Psoas muscle (tissue), 8 donors: ENCODE results near the gene DIAPH3. TPM values are rescaled to one million over a fixed set of nuclear protein-coding genes. Genes with fewer than 3 reads are reported as not detected.

ENCODE experiments used
- ATAC-seq, 4 donors: fragments of 200-7000 bp; cut with Tn5 transposase; one replicate each; pipeline ENCODE4 v1.9.1; 2020; ENCODE audit warnings: moderate library complexity in 3 of 4, mild to moderate bottlenecking in 2 of 4
- DNase-seq, 2 donors: peaks; one replicate each; pipeline ENCODE4 v3.0.0-alpha.2; 2020
- H3K27ac ChIP-seq: fragments of 200-600 bp; one replicate; pipeline ENCODE4 v1.8.0; 2022
- H3K27me3 ChIP-seq, 3 donors: fragments of 200-600 bp in 1 of 3; one replicate each; pipeline versions ENCODE4 v1.6.1 to v1.8.0; 2013 to 2022; ENCODE audit warnings: low read length in 2 of 3, mild to moderate bottlenecking in 2 of 3, moderate library complexity in 1 of 3; ENCODE audit not compliant: insufficient read depth in 3 of 3
- H3K36me3 ChIP-seq, 2 donors: fragments of 200-600 bp in 1 of 2; one replicate each; pipeline versions ENCODE4 v1.6.1 to v1.8.0; 2013 to 2022; ENCODE audit warnings: low read depth in 1 of 2, mild to moderate bottlenecking in 1 of 2, moderate library complexity in 1 of 2; ENCODE audit not compliant: insufficient read depth in 1 of 2
- H3K4me1 ChIP-seq: fragments of 200-600 bp; one replicate; pipeline ENCODE4 v1.8.0; 2022
- H3K4me3 ChIP-seq: fragments of 200-600 bp; one replicate; pipeline ENCODE4 v1.8.0; 2022; ENCODE audit warnings: mild to moderate bottlenecking
- H3K9me3 ChIP-seq: fragments of 200-600 bp; one replicate; pipeline ENCODE4 v1.8.0; 2022
- CTCF ChIP-seq: fragments of 200-600 bp; IDR thresholded peaks from one replicate; pipeline ENCODE4 v1.8.0; 2022; ENCODE audit warnings: antibody characterized with exemption
- WGBS, 3 donors: extraction: QIAGEN DNeasy Blood & Tissue Kit; methylation state at CpG; one replicate each; pipeline versions ENCODE4 v1.1.6 to v1.1.7; 2013; 5-methylcytosine and 5-hydroxymethylcytosine counted together
- intact Hi-C, 2 donors: fragments of 100-400 bp; cut with DNase I; formaldehyde crosslinking; loops; one replicate each; pipeline versions ENCODE4 v1.11.0 to v1.14.2; 2022
- polyA plus RNA-seq, 3 donors: library from polyadenylated mRNA; stranded (reverse); fragments of 200-250 nt; gene quantifications; one replicate each; pipeline ENCODE4 v1.2.3, GENCODE V29; 2013
- total RNA-seq, 4 donors: library from RNA; stranded (reverse); fragmentation: NEBNext Ultra II Directional in 2 of 4; extraction: Animal tissue kit (Norgen Biotek cat#: 25700) in 2 of 4; gene quantifications; one replicate each; pipeline versions ENCODE4 v1.2.1 to v1.2.4, GENCODE V29; 2021 to 2023
- donor health status: healthy with polysubstance abuse.
- donor health status: DM: no; HTN: no; CAD: no; lungs with moderate emphysema.
- donor health status: Bipolar disorder and iron deficiency.
- donor health status: healthy.
- donor health status: DM: yes; HTN: yes; CAD: no.
- donor health status: DM: no; HTN: no; CAD: no.
- donor health status: DM: no; HTN: no; CAD: no.
- donor health status: DM: yes; HTN: yes; CAD: no.

Gene DIAPH3
- total and polyA plus RNA-seq, 7 donors: 0.03 to 0.10 (median 0.08) TPM; not detected in 4

- DNase-seq (no peak), ATAC-seq (no peak)
- 94 to 99% (median 95%) methylated on average over 1 of the region's 1 CpG for WGBS, 3 donors
- H3K27ac ChIP-seq: no peak overlapping the region
- H3K27me3 ChIP-seq: no peaks in the 10 kb centered on the region
- H3K4me3 ChIP-seq: no peak overlapping the region
- intact Hi-C loops: no loop called here
- H3K36me3 ChIP-seq: no peaks in the 10 kb centered on the region
- H3K9me3 ChIP-seq: no peaks in the 10 kb centered on the region
- H3K4me1 ChIP-seq: no peaks in the 10 kb centered on the region
- TF ChIP-seq CTCF: no peak
Observed at GRCh38 chr13:60080850-60081249, 82.9 kb downstream of the DIAPH3 start.

GRCh38 chr13:60078226-60078625 lies 85.5 kb downstream of the DIAPH3 start:
- WGBS, 3 donors: 97 to 100% (median 99%) methylated on average over 1 of the region's 1 CpG
- Histone ChIP-seq H3K27me3 (no peaks in the 10 kb centered on the region), H3K9me3 (no peaks in the 10 kb centered on the region), H3K36me3 (no peaks in the 10 kb centered on the region), H3K4me1 (no peaks in the 10 kb centered on the region), H3K27ac (no peak overlapping the region), H3K4me3 (no peak overlapping the region)
- no peak for DNase-seq
- intact Hi-C loops: no loop called here
- ATAC-seq: no peak
- TF ChIP-seq CTCF: no peak

GRCh38 chr13:60075850-60076249 lies 87.9 kb downstream of the DIAPH3 start:
- Histone ChIP-seq H3K36me3 (no peaks in the 10 kb centered on the region), H3K4me1 (no peaks in the 10 kb centered on the region), H3K27ac (no peak overlapping the region), H3K9me3 (no peaks in the 10 kb centered on the region), H3K4me3 (no peak overlapping the region), H3K27me3 (no peaks in the 10 kb centered on the region)
- whole genome bisulfite sequencing, 3 donors: 58 to 69% (median 58%) methylated on average over 2 of the region's 2 CpGs
- no peak for DNase-seq
- TF ChIP-seq CTCF: no peak
- ATAC-seq: no peak
- intact Hi-C loops: no loop called here

- Histone ChIP-seq H3K36me3 (no peaks in the 10 kb centered on the region), H3K4me1 (no peaks in the 10 kb centered on the region), H3K9me3 (no peaks in the 10 kb centered on the region), H3K27me3 (no peaks in the 10 kb centered on the region), H3K27ac (no peak overlapping the region), H3K4me3 (no peak overlapping the region)
- intact Hi-C loops: no loop called here
- WGBS, 3 donors: 88 to 97% (median 94%) methylated on average over 2 of the region's 2 CpGs
- no peak for TF ChIP-seq CTCF
- DNase-seq: no peak
- no peak for ATAC-seq
Observed at GRCh38 chr13:60074397-60074796, 89.3 kb downstream of the DIAPH3 start.

- H3K4me1 ChIP-seq: no peaks in the 10 kb centered on the region
- no peaks in the 10 kb centered on the region for H3K27me3 ChIP-seq
- no peak overlapping the region for H3K27ac ChIP-seq
- TF ChIP-seq CTCF: no peak
- 85 to 97% (median 88%) methylated on average over 1 of the region's 1 CpG for WGBS, 3 donors
- intact Hi-C loops: no loop called here
- DNase-seq: no peak
- H3K9me3 ChIP-seq: peaks cover 6% of the 10 kb centered on the region
- no peak for ATAC-seq
- no peak overlapping the region for H3K4me3 ChIP-seq
- no peaks in the 10 kb centered on the region for H3K36me3 ChIP-seq
Observed at GRCh38 chr13:60066226-60066625, 97.5 kb downstream of the DIAPH3 start.
